SK-N-SH treated with all-trans-retinoic acid at 6 μM for 48 hours (cell line): ENCODE results near the gene GSDMA.

Experiments used
- ZFP30 ChIP-seq: fragments of 450-650 bp; formaldehyde crosslinking; IDR thresholded peaks from 2 replicates; pipeline ENCODE4 v1.5.0; 2022; ENCODE audit warnings: mild to moderate bottlenecking, moderate library complexity
- ZNF565 ChIP-seq: fragments of 450-650 bp; formaldehyde crosslinking; conservative IDR thresholded peaks from 2 replicates; pipeline ENCODE4 v1.5.0; 2020; ENCODE audit warnings: low read depth, mild to moderate bottlenecking, moderate library complexity

- TF ChIP-seq ZFP30 (CRISPR knock-in tag): no peak
- TF ChIP-seq ZNF565 (CRISPR knock-in tag): no peak
Measured at GRCh38 chr17:39979016-39979670, 16.3 kb downstream of the GSDMA start.
